CD4-positive, alpha-beta memory T cell (primary cell): ENCODE data around the gene POLDIP3. TPM values are rescaled to one million over a fixed set of nuclear protein-coding genes. Genes with fewer than 3 reads are reported as not detected.
"Not testable (repeated sequence)": the region's sequence is repeated elsewhere in the genome, so short reads cannot be mapped to it uniquely, and the experiment has no call there.

ENCODE experiments used
- CTCF ChIA-PET: fragments of 350-600 bp; sonication (Branson Sonifier 250); formaldehyde crosslinking; loops from one replicate; lab custom pipeline; 2021; ENCODE audit warnings: inconsistent platforms; ENCODE audit not compliant: partially characterized antibody; lab: Charles Lee
- POLR2A ChIA-PET: fragments of 350-600 bp; sonication (Branson Sonifier 250); formaldehyde crosslinking; loops from one replicate; lab custom pipeline; 2021; ENCODE audit not compliant: partially characterized antibody; lab: Charles Lee
- DNase-seq, 5 donors: peaks; one replicate each; pipeline versions ENCODE4 v3.0.0 to v3.0.0-alpha.2; 2020 to 2022; ENCODE audit warnings: mixed read lengths in 1 of 5
- H3K27ac ChIP-seq: one replicate; pipeline ENCODE4 v1.7.0; 2013; ENCODE audit warnings: low read depth, low read length
- H3K27me3 ChIP-seq: 2 replicates; pipeline ENCODE4 v1.7.0; 2013; ENCODE audit warnings: mild to moderate bottlenecking, low read length, moderate library complexity; ENCODE audit not compliant: insufficient read depth
- H3K36me3 ChIP-seq: 2 replicates; pipeline ENCODE4 v1.7.0; 2013; ENCODE audit warnings: mild to moderate bottlenecking, low read length, moderate library complexity; ENCODE audit not compliant: insufficient read depth
- H3K4me1 ChIP-seq: 2 replicates; pipeline ENCODE4 v1.7.0; 2013; ENCODE audit warnings: mild to moderate bottlenecking, low read length, moderate library complexity; ENCODE audit not compliant: insufficient read depth
- H3K4me3 ChIP-seq, 2 donors: one replicate each; pipeline ENCODE4 v1.7.0; 2013; ENCODE audit warnings: low read length in 2 of 2, mild to moderate bottlenecking in 1 of 2
- H3K9me3 ChIP-seq, 2 donors: one replicate each; pipeline ENCODE4 v1.7.0; 2013; ENCODE audit warnings: low read length in 2 of 2, control low read depth in 1 of 2; ENCODE audit not compliant: control insufficient read depth in 1 of 2
- H3K27ac Mint-ChIP-seq, 7 donors: one replicate each; pipeline ENCODE4 v1.8.0; 2020 to 2021; ENCODE audit warnings: mixed read lengths in 7 of 7, mild to moderate bottlenecking in 6 of 7, inconsistent platforms in 3 of 7, moderate library complexity in 3 of 7
- H3K27me3 Mint-ChIP-seq, 2 donors: one replicate each; pipeline ENCODE4 v1.8.0; 2020 to 2021; ENCODE audit warnings: mixed read lengths in 2 of 2
- H3K36me3 Mint-ChIP-seq, 2 donors: one replicate each; pipeline ENCODE4 v1.8.0; 2020 to 2021; ENCODE audit warnings: mixed read lengths in 2 of 2, inconsistent platforms in 1 of 2, mild to moderate bottlenecking in 1 of 2
- H3K4me1 Mint-ChIP-seq, 4 donors: one replicate each; pipeline ENCODE4 v1.8.0; 2020 to 2021; ENCODE audit warnings: mixed read lengths in 4 of 4, mild to moderate bottlenecking in 1 of 4
- H3K4me3 Mint-ChIP-seq, 8 donors: one replicate each; pipeline ENCODE4 v1.8.0; 2020 to 2021; ENCODE audit warnings: mixed read lengths in 8 of 8, mild to moderate bottlenecking in 7 of 8, moderate library complexity in 6 of 8, inconsistent platforms in 3 of 8
- H3K9me3 Mint-ChIP-seq, 8 donors: one replicate each; pipeline ENCODE4 v1.8.0; 2020 to 2021; ENCODE audit warnings: mixed read lengths in 8 of 8, mild to moderate bottlenecking in 5 of 8, inconsistent platforms in 3 of 8, moderate library complexity in 1 of 8
- intact Hi-C: fragments of 100-400 bp; cut with micrococcal nuclease; formaldehyde crosslinking; loops from one replicate; pipeline ENCODE4 v1.15.1; 2023
- polyA plus RNA-seq, 2 donors: library from polyadenylated mRNA; unstranded; fragments of 300-500 nt; fragmentation: Illumina TruSeq; gene quantifications; one replicate each; pipeline ENCODE4 v1.2.3, GENCODE V29; 2021
- total RNA-seq, 2 experiments: library from RNA; stranded (reverse); gene quantifications; one replicate each; pipeline ENCODE4 v1.2.3, GENCODE V29; 2021

The POLDIP3 gene
- total and polyA plus RNA-seq, 4 experiments from 2014 or later = 66.1 to 82.3 (median 77.8) TPM

DNA sequence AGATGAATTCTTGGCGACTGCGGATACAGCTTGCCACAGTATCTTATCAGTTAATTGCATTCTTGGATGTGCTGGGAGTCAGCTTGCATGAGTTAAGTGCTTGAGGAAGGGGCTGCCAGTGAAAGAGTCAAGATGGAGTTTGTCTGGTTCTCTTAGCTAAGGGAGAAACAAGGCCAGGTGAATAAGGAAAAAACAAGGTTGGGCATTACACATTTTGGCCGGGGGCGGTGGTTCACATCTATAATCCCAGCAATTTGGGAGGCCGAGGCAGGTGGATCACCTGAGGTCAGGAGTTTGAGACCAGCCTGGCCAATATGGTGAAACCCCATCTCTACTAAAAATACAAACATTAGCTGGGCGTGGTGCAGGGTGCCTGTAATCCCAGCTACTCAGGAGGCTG is 66.6 kb downstream of the POLDIP3 start:
- intact Hi-C loops, H3K27me3 ChIP-seq, H3K27ac Mint-ChIP-seq, H3K9me3 ChIP-seq, H3K9me3 Mint-ChIP-seq, DNase-seq, POLR2A ChIA-PET, H3K4me1 ChIP-seq, H3K27ac ChIP-seq, CTCF ChIA-PET, H3K4me3 ChIP-seq, H3K36me3 ChIP-seq, H3K36me3 Mint-ChIP-seq, H3K27me3 Mint-ChIP-seq: not testable (repeated sequence)
- Mint-ChIP-seq H3K4me1 (peaks cover 7 to 25% (median 7%) of the 10 kb centered on the region in 4 donors), H3K4me3 (peak overlapping the region in 1 of 8 donors; percentile 2)

DNA sequence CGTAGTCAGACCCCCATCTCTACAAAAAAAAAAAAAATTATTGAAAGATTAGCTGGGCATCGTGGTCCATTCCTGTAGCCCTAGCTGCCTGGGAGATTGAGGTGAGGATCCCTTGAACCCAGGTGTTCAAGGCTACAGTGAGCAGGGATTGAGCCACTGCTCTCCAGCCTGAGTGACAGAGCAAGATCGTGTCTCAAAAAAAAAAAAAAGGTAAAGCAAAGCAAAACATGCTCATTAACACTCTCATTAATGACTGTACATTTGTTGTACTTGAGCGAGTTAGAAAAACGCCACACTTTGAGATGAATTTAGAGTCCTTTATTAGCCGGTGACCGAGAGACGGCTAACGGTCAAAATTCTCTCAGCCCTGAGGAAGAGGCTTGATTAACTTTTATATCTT is 67.1 kb downstream of the POLDIP3 start:
- Mint-ChIP-seq H3K27ac (peak overlapping the region in 1 of 7 donors; percentile 42), H3K9me3 (no peaks in the 10 kb centered on the region), H3K36me3 (no peaks in the 10 kb centered on the region), H3K4me1 (peaks cover 4 to 20% (median 6%) of the 10 kb centered on the region in 4 donors), H3K27me3 (no peaks in the 10 kb centered on the region), H3K4me3 (no peak overlapping the region)
- Histone ChIP-seq H3K4me1 (peaks cover 4% of the 10 kb centered on the region), H3K27me3 (no peaks in the 10 kb centered on the region), H3K9me3 (no peaks in the 10 kb centered on the region), H3K27ac (no peak overlapping the region), H3K4me3 (no peak overlapping the region), H3K36me3 (no peaks in the 10 kb centered on the region)
- no peak for DNase-seq
- intact Hi-C loops = no loop called here
- ChIA-PET POLR2A (no interaction called here), CTCF (interaction anchor here (2.0 kb wide), 1 partner anchor 20 kb away, joined by 6 read pairs; no protein-coding TSS in a partner anchor)

GRCh38 chr22:42544686-42545085 is 70.0 kb downstream of the POLDIP3 start:
- Mint-ChIP-seq H3K27me3 (no peaks in the 10 kb centered on the region), H3K9me3 (no peaks in the 10 kb centered on the region), H3K4me3 (no peak overlapping the region), H3K36me3 (no peaks in the 10 kb centered on the region), H3K27ac (no peak overlapping the region), H3K4me1 (peaks cover 0 to 4% (median 0%) of the 10 kb centered on the region in 4 donors)
- CTCF ChIA-PET = interaction anchor here (0.9 to 2.3 kb wide), 3 partner anchors 11 to 847 kb away, joined by 4 to 12 read pairs (median 4); no protein-coding TSS in a partner anchor
- intact Hi-C loops = no loop called here
- Histone ChIP-seq H3K4me1 (no peaks in the 10 kb centered on the region), H3K9me3 (no peaks in the 10 kb centered on the region), H3K27ac (no peak overlapping the region), H3K27me3 (no peaks in the 10 kb centered on the region), H3K36me3 (no peaks in the 10 kb centered on the region), H3K4me3 (no peak overlapping the region)
- POLR2A ChIA-PET = no interaction called here
- no peak for DNase-seq

- DNase-seq, H3K27ac ChIP-seq, H3K27me3 Mint-ChIP-seq, H3K36me3 Mint-ChIP-seq, H3K36me3 ChIP-seq, intact Hi-C loops, POLR2A ChIA-PET, H3K9me3 ChIP-seq, H3K4me3 ChIP-seq, H3K9me3 Mint-ChIP-seq, H3K4me1 ChIP-seq, H3K4me1 Mint-ChIP-seq, H3K27me3 ChIP-seq: not testable (repeated sequence)
- H3K4me3 Mint-ChIP-seq = peak overlapping the region in 1 of 8 donors; percentile 29
- H3K27ac Mint-ChIP-seq = peak overlapping the region in 4 of 7 donors; percentile 11 to 53 (median 30)
- CTCF ChIA-PET = interaction anchor here (0.7 kb wide), 2 partner anchors 96 to 628 kb away, joined by 3 read pairs; no protein-coding TSS in a partner anchor
Measured at GRCh38 chr22:42539236-42539771, 75.4 kb downstream of the POLDIP3 start.

GRCh38 chr22:42537199-42537831 is 77.4 kb downstream of the POLDIP3 start:
- H3K4me3 ChIP-seq, H3K27me3 Mint-ChIP-seq, intact Hi-C loops, H3K4me1 ChIP-seq, H3K27me3 ChIP-seq, H3K9me3 Mint-ChIP-seq, H3K9me3 ChIP-seq, H3K27ac ChIP-seq, DNase-seq, H3K36me3 Mint-ChIP-seq, H3K36me3 ChIP-seq: not testable (repeated sequence)
- Mint-ChIP-seq H3K4me3 (peak overlapping the region in 1 of 8 donors; percentile 43), H3K27ac (peak overlapping the region in 2 of 7 donors; percentile 6 to 70), H3K4me1 (peaks cover 7 to 17% (median 10%) of the 10 kb centered on the region in 4 donors)
- POLR2A ChIA-PET = interaction anchor here (0.7 kb wide), 2 partner anchors 16 to 457 kb away, joined by 3 read pairs; no protein-coding TSS in a partner anchor
- CTCF ChIA-PET = interaction anchor here (1.5 kb wide), 1 partner anchor 9 kb away, joined by 5 read pairs; no protein-coding TSS in a partner anchor

GRCh38 chr22:42536634-42537033 is 78.0 kb downstream of the POLDIP3 start:
- H3K4me3 Mint-ChIP-seq, H3K27me3 ChIP-seq, H3K9me3 Mint-ChIP-seq, H3K36me3 ChIP-seq, H3K4me3 ChIP-seq, H3K27ac Mint-ChIP-seq, H3K27ac ChIP-seq, H3K9me3 ChIP-seq, intact Hi-C loops, H3K36me3 Mint-ChIP-seq, H3K27me3 Mint-ChIP-seq, DNase-seq, H3K4me1 ChIP-seq: not testable (repeated sequence)
- H3K4me1 Mint-ChIP-seq = peaks cover 7 to 17% (median 10%) of the 10 kb centered on the region in 4 donors
- CTCF ChIA-PET = interaction anchor here (1.5 kb wide), 1 partner anchor 9 kb away, joined by 5 read pairs; no protein-coding TSS in a partner anchor
- POLR2A ChIA-PET = interaction anchor here (0.7 kb wide), 1 partner anchor 15 kb away, joined by 3 read pairs; no protein-coding TSS in a partner anchor

DNA sequence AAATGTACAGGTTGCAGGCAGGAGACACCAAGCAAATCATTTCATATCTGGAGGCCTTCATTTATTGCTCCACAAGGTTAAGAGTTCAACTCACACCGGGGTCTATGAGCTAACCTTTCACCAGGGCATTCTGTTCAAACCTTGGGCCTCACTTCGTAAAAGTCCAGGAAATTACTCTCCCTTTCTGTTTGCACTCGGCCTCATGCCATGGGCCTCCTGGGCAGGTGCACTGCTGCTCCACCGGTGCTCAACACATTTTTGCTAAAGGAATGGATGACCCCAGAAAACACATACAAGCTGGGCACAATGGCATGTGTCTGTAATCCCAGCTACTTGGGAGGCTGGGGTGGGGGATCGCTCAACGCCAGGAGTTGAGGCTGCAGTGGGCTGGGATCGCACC is 78.5 kb downstream of the POLDIP3 start:
- CTCF ChIA-PET = interaction anchor here (1.5 kb wide), 1 partner anchor 10 kb away, joined by 5 read pairs; no protein-coding TSS in a partner anchor

More for the DNA sequence above, 78.5 kb downstream of the POLDIP3 start:
- H3K4me1 ChIP-seq = peaks cover 6% of the 10 kb centered on the region
- H3K27me3 ChIP-seq = no peaks in the 10 kb centered on the region
- Mint-ChIP-seq H3K4me3 (peak overlapping the region in 1 of 8 donors; percentile 61), H3K9me3 (no peaks in the 10 kb centered on the region), H3K27ac (peak overlapping the region in 1 of 7 donors; percentile 23), H3K27me3 (no peaks in the 10 kb centered on the region), H3K36me3 (peaks cover 0 to 2% of the 10 kb centered on the region in 2 donors), H3K4me1 (peaks cover 7 to 17% (median 10%) of the 10 kb centered on the region in 4 donors)
- POLR2A ChIA-PET = no interaction called here
- H3K27ac ChIP-seq = no peak overlapping the region
- H3K9me3 ChIP-seq = no peaks in the 10 kb centered on the region
- H3K4me3 ChIP-seq = no peak overlapping the region
- no peak for DNase-seq
- no peaks in the 10 kb centered on the region for H3K36me3 ChIP-seq
- intact Hi-C loops = no loop called here
